A549 (cell line): Measurements from ENCODE around the gene ANKFY1.

Source experiments
- BHLHE40 ChIP-seq: IDR thresholded peaks from 2 replicates; pipeline ENCODE4 v1.6.1; 2012; ENCODE audit warnings: low read depth, low read length, inconsistent platforms
- CHD4 ChIP-seq: fragments of 200-600 bp; sonication (generic); IDR thresholded peaks from 2 replicates; pipeline ENCODE4 v1.6.1; 2016; ENCODE audit warnings: antibody characterized with exemption, mild to moderate bottlenecking, borderline replicate concordance
- JUNB ChIP-seq: fragments of >200 bp; sonication (Bioruptor Twin); formaldehyde crosslinking; IDR thresholded peaks from 2 replicates; pipeline ENCODE4 v1.6.1; 2016
- KDM1A ChIP-seq: fragments of 200-600 bp; sonication (generic); IDR thresholded peaks from 2 replicates; pipeline ENCODE4 v1.6.1; 2016; ENCODE audit warnings: low read depth, mild to moderate bottlenecking
- POLR2A ChIP-seq: IDR thresholded peaks from 2 replicates; pipeline ENCODE4 v1.6.1; 2012; ENCODE audit warnings: mild to moderate bottlenecking, low read length
- ZFP36 ChIP-seq: fragments of 450-650 bp; IDR thresholded peaks from 2 replicates; pipeline ENCODE4 v1.6.1; 2014; ENCODE audit warnings: borderline replicate concordance; ENCODE audit not compliant: partially characterized antibody
- TF ChIP-seq, protein P1 (sequence below): fragments of >200 bp; sonication (Bioruptor Twin); formaldehyde crosslinking; IDR thresholded peaks from 3 replicates; pipeline ENCODE4 v1.5.1; 2016
- TF ChIP-seq, protein P2 (sequence below): IDR thresholded peaks from 2 replicates; pipeline ENCODE4 v1.6.1; 2012

DNA sequence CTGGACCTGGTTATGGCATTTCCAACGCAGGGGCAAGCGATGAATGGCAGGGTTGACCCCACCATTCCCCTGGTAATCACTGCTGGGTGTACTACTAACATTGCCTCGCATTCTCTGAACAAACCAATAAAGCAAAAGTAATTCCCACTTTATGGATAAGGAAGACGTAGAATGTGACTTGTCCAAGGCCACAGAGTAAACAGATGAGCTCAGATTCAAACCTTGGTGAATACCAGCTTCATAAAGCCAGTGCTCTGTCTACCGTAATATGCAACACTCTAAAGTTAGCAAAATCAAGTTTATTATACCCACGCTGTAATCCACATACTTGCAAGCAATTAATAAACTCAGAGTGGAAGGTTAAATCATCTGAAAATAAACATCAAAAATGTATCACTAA is 59.6 kb downstream of the ANKFY1 start:
- TF ChIP-seq, protein P1, sequence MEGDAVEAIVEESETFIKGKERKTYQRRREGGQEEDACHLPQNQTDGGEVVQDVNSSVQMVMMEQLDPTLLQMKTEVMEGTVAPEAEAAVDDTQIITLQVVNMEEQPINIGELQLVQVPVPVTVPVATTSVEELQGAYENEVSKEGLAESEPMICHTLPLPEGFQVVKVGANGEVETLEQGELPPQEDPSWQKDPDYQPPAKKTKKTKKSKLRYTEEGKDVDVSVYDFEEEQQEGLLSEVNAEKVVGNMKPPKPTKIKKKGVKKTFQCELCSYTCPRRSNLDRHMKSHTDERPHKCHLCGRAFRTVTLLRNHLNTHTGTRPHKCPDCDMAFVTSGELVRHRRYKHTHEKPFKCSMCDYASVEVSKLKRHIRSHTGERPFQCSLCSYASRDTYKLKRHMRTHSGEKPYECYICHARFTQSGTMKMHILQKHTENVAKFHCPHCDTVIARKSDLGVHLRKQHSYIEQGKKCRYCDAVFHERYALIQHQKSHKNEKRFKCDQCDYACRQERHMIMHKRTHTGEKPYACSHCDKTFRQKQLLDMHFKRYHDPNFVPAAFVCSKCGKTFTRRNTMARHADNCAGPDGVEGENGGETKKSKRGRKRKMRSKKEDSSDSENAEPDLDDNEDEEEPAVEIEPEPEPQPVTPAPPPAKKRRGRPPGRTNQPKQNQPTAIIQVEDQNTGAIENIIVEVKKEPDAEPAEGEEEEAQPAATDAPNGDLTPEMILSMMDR: no peak
- TF ChIP-seq ZFP36 (no peak), KDM1A (no peak), POLR2A (no peak), JUNB (no peak), CHD4 (no peak), BHLHE40 (no peak)
- TF ChIP-seq, protein P2, sequence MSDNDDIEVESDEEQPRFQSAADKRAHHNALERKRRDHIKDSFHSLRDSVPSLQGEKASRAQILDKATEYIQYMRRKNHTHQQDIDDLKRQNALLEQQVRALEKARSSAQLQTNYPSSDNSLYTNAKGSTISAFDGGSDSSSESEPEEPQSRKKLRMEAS: no peak
